ENCODE measurements around the gene GDF2.

GDF2 gene

GRCh38 chr10:47332946-47333345 is 10.7 kb downstream of the GDF2 start:
- DNase-seq (ENCODE audit: low read depth in 2 of 2) = no peak

- DNase-seq (ENCODE audit: low read depth in 2 of 2) = no peak
Observed at GRCh38 chr10:47333532-47333931, 11.3 kb downstream of the GDF2 start.

- no peak for DNase-seq (ENCODE audit: low read depth in 2 of 2)
Observed at GRCh38 chr10:47334466-47335295, 12.4 kb downstream of the GDF2 start.

- no peak for DNase-seq (ENCODE audit: low read depth in 2 of 2)
Observed at GRCh38 chr10:47335906-47336305, 13.7 kb downstream of the GDF2 start.

GRCh38 chr10:47336387-47337134 is 14.3 kb downstream of the GDF2 start:
- no peak for DNase-seq (ENCODE audit: low read depth in 2 of 2)

GRCh38 chr10:47337310-47337709 is 15.1 kb downstream of the GDF2 start:
- no peak for DNase-seq (ENCODE audit: low read depth in 2 of 2)

GRCh38 chr10:47339186-47339735 is 17.0 kb downstream of the GDF2 start:
- DNase-seq (ENCODE audit: low read depth in 2 of 2) = no peak

GRCh38 chr10:47339759-47340607 is 17.7 kb downstream of the GDF2 start:
- no peak for DNase-seq (ENCODE audit: low read depth in 2 of 2)

GRCh38 chr10:47340608-47341170 is 18.4 kb downstream of the GDF2 start:
- DNase-seq (ENCODE audit: low read depth in 2 of 2) = peak; percentile 38 to 42

- no peak for DNase-seq (ENCODE audit: low read depth in 2 of 2)
Observed at GRCh38 chr10:47344996-47345870, 23.0 kb downstream of the GDF2 start.

- no peak for DNase-seq (ENCODE audit: low read depth in 2 of 2)
Observed at GRCh38 chr10:47346581-47347302, 24.5 kb downstream of the GDF2 start.

- DNase-seq (ENCODE audit: low read depth in 2 of 2) = no peak
Observed at GRCh38 chr10:47347303-47347675, 25.0 kb downstream of the GDF2 start.

- DNase-seq (ENCODE audit: low read depth in 2 of 2) = no peak
Observed at GRCh38 chr10:47348138-47348651, 25.9 kb downstream of the GDF2 start, which contains the start of gene RBP3. TSS of gene RBP3 (plus strand) at chr10:47348363. CDS start at chr10:47348485, 122 bp downstream.

- DNase-seq (ENCODE audit: low read depth in 2 of 2) = no peak
Observed at GRCh38 chr10:47348661-47349470, 26.6 kb downstream of the GDF2 start.

GRCh38 chr10:47349516-47349915 is 27.3 kb downstream of the GDF2 start:
- DNase-seq (ENCODE audit: low read depth in 2 of 2) = no peak

GRCh38 chr10:47349941-47350371 is 27.7 kb downstream of the GDF2 start:
- DNase-seq (ENCODE audit: low read depth in 2 of 2) = no peak

- DNase-seq (ENCODE audit: low read depth in 2 of 2) = no peak
Observed at GRCh38 chr10:47350671-47351640, 28.7 kb downstream of the GDF2 start.
